Measurements from ENCODE around the gene RXRB. TPM values are rescaled to one million over a fixed set of nuclear protein-coding genes. Genes with fewer than 3 reads are reported as not detected.

Gene RXRB
- total RNA-seq, 4 donors from 2014 or later = 17.3 to 27.7 (median 24.8) TPM

DNA sequence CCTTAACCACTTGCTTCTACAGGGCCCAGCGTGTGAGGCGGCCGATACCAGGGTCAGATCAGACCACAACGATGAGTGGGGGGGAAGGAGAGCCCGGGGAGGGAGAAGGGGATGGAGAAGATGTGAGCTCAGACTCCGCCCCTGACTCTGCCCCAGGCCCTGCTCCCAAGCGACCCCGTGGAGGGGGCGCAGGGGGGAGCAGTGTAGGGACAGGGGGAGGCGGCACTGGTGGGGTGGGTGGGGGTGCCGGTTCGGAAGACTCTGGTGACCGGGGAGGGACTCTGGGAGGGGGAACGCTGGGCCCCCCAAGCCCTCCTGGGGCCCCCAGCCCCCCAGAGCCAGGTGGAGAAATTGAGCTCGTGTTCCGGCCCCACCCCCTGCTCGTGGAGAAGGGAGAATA, 10.7 kb upstream of the RXRB start:
- TF ChIP-seq, protein P1, sequence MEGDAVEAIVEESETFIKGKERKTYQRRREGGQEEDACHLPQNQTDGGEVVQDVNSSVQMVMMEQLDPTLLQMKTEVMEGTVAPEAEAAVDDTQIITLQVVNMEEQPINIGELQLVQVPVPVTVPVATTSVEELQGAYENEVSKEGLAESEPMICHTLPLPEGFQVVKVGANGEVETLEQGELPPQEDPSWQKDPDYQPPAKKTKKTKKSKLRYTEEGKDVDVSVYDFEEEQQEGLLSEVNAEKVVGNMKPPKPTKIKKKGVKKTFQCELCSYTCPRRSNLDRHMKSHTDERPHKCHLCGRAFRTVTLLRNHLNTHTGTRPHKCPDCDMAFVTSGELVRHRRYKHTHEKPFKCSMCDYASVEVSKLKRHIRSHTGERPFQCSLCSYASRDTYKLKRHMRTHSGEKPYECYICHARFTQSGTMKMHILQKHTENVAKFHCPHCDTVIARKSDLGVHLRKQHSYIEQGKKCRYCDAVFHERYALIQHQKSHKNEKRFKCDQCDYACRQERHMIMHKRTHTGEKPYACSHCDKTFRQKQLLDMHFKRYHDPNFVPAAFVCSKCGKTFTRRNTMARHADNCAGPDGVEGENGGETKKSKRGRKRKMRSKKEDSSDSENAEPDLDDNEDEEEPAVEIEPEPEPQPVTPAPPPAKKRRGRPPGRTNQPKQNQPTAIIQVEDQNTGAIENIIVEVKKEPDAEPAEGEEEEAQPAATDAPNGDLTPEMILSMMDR (IDR thresholded peaks at IDR 0.05; ENCODE audit: low read depth) = no peak

DNA sequence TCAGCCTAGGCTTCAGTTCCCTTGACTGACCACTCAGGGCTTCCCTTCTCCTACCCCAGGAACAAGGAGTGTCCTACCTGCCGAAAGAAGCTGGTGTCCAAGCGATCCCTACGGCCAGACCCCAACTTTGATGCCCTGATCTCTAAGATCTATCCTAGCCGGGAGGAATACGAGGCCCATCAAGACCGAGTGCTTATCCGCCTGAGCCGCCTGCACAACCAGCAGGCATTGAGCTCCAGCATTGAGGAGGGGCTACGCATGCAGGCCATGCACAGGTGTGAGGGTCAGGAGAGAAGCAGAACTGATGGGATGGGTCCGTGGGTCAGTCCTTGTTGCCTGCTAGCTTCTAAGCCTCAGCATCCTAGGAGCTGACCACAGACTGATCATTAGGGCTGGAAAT, 9.4 kb upstream of the RXRB start:
- TF ChIP-seq, protein P1 (IDR thresholded peaks at IDR 0.05; ENCODE audit: low read depth) = no peak

DNA sequence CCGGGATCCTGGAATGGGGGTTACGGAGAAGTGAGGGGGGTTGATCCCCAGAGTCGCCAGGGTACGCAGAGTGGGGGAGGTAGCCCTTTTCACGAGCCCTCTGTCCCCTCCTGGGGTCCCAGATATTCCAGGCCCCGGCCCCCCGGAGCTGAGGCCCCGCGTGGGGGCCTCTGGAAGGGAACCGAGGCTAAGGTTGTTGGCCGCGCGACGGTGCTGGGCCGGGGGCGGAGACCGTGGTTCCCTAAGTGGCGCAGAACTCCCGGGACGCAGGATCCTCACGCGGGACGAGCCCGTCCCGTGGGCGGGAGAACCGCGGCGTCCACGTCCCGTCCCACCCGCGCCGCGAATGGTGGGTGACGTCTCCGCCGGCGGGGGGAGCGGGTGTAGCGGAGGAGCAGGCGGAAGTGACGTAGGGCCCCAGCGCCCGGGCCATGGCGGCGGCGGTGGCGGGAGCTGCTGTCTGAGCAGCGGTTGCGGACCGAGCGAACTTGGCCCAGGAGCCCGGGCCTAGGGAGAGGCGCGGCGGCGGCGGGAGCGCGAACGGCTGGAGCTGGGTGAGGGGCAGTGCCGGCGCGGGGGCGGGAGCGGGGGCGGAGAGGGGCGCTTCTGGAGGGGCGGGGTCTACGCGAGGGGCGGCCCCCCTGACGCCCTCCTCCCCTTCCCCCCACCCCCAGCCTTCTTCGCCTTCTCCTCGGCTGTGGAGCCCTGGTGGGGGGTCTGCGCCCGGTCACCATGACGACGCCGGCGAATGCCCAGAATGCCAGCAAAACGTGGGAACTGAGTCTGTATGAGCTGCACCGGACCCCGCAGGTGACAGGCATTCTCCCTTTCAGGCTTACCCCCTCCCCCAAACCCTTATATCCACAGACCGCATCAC, 7.9 kb upstream of the RXRB start, which contains the start of gene RING1:
TSS of gene RING1 (plus strand) at position 410 of the 877 bp plus-strand sequence. CDS start at position 733, 323 bp downstream.
- TF ChIP-seq, protein P1 (IDR thresholded peaks at IDR 0.05; ENCODE audit: low read depth) = no peak

DNA sequence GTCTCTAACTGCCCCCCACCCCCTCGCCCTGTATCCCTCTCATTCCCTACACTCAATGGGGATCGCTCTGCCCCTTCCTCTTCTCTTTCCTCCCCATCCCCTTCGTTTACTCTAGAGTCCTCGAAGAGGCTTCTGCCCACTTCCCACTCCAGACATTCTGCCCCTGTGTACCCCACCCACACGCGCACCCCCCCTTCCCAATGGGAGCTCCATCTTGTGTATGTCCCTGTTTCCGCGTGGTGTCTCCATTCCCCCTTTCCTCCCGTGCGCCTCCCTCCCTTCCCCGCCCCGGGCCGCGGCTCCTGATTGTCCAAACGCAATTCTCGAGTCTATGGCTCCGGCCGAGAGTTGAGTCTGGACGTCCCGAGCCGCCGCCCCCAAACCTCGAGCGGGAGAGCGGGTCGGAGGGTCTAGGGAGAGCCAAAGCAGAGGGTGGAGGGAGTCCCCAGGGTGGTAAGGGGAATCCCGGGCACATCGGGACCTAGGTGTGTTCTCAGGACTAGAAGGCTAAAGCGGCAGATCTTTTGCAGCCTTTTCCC, 7.2 kb upstream of the RXRB start:
- TF ChIP-seq, protein P1 (IDR thresholded peaks at IDR 0.05; ENCODE audit: low read depth) = no peak

DNA sequence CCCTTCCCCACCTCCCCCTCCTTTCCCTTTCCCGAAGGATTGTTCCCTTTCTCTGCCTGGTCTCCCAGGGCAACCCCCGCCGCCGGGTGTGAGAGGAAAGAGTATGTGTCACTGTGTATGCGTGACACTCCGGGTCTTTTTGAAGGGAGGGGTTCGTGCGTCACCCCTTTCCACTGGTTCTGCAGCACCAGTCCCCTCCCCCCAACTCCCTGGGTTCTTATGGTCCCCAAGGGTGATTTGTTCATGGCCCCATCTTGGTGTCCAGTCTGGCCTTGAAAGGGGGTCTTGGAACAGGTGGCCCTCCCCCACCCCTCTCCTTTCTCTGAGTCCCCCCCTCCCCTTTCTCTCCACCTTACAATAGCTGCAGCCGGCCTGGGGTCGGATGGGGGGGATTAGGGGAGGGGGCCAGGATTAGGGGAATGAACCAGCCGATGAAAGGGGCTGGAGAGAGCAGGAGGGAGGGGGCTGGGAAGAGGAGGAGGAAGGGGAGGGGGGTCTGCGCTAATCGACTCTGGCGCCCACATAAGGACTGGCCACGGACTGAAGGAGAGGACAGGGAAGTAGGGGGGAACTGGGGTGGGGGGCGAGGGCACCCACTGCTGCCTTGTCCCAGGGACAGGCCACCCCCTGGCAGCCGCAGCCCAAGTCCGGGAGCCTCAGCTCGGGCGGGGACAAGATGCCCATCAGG, 6.5 kb upstream of the RXRB start:
- TF ChIP-seq, protein P1 (IDR thresholded peaks at IDR 0.05; ENCODE audit: low read depth) = no peak

DNA sequence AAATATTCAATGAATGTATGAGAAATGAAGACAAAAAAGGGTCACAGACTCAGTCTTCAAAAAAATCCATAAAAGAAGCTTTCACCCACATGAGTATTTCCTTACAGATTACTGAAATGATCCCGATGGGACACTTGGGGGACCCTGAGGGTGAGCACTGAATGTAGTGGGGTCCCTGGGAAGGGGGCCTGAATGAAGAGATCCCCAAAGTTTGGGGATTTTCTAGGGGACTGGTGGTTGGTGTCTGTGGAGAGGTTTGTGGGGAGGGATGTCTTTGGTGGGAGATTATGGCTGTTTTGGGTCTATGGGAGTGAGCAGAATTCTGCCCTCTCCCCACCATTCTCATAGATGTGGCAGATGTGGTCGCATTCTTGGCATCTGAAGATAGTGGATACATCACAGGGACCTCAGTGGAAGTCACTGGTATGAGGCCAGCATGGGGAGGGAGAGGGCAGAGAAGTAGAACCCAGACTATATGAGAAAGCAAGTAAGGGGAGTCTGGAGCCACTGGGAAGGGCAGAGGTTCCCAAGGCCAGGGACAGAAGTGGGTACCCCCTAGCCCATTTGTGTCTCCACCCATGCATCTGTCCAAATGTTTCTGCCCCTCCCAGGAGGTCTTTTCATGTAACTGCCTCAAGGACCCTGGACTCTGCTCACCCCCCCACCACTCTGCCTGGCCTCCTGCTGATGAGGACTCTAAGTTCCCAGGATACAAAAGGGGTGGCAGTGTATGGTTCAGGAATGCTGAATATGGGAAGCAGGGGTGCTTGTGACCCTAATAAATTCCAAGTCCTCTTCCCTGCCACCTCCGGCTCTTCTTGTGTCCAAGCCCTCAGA, 5.8 kb upstream of the RXRB start:
- TF ChIP-seq, protein P1 (IDR thresholded peaks at IDR 0.05; ENCODE audit: low read depth) = no peak
